Hematopoietic multipotent progenitor cell treated with erythropoietin and hydrocortisone succinate and interleukin-3 and kit ligand, for 8 days (in vitro differentiated cells): ENCODE data around the gene C4orf50.
"Not testable (repeated sequence)": the region's sequence is repeated elsewhere in the genome, so short reads cannot be mapped to it uniquely, and the experiment has no call there.

Experiments used
- DNase-seq: peaks from one replicate; pipeline ENCODE4 v3.0.0-alpha.2; 2015

Gene C4orf50

GRCh38 chr4:5887011-5887360 lies 131.2 kb downstream of the C4orf50 start:
- DNase-seq = no peak

GRCh38 chr4:5885733-5886132 lies 132.5 kb downstream of the C4orf50 start:
- no peak for DNase-seq

GRCh38 chr4:5884796-5885195 lies 133.4 kb downstream of the C4orf50 start:
- DNase-seq = no peak

- DNase-seq = no peak
Measured at GRCh38 chr4:5883916-5884315, 134.3 kb downstream of the C4orf50 start.

GRCh38 chr4:5882947-5883346 lies 135.3 kb downstream of the C4orf50 start:
- no peak for DNase-seq

- DNase-seq = no peak
Measured at GRCh38 chr4:5881340-5881739, 136.9 kb downstream of the C4orf50 start.

- DNase-seq = no peak
Measured at GRCh38 chr4:5878359-5878758, 139.9 kb downstream of the C4orf50 start.

GRCh38 chr4:5877392-5877791 lies 140.8 kb downstream of the C4orf50 start:
- DNase-seq = no peak

- DNase-seq = no peak
Measured at GRCh38 chr4:5874811-5875449, 143.3 kb downstream of the C4orf50 start.

- DNase-seq = no peak
Measured at GRCh38 chr4:5870701-5871100, 147.5 kb downstream of the C4orf50 start.

- no peak for DNase-seq
Measured at GRCh38 chr4:5869966-5870619, 148.1 kb downstream of the C4orf50 start.

GRCh38 chr4:5867866-5868265 lies 150.4 kb downstream of the C4orf50 start:
- no peak for DNase-seq

- no peak for DNase-seq
Measured at GRCh38 chr4:5866841-5867813, 151.1 kb downstream of the C4orf50 start.

GRCh38 chr4:5865896-5866599 lies 152.2 kb downstream of the C4orf50 start:
- no peak for DNase-seq

- DNase-seq = peak; percentile 28
Measured at GRCh38 chr4:5863461-5864113, 154.6 kb downstream of the C4orf50 start.

GRCh38 chr4:5858020-5858769 lies 160.0 kb downstream of the C4orf50 start:
- no peak for DNase-seq

GRCh38 chr4:5857199-5857598 lies 161.0 kb downstream of the C4orf50 start:
- no peak for DNase-seq

- not testable (repeated sequence) for DNase-seq
Measured at GRCh38 chr4:5856362-5856761, 161.9 kb downstream of the C4orf50 start.

- no peak for DNase-seq
Measured at GRCh38 chr4:5854929-5855328, 163.3 kb downstream of the C4orf50 start.

GRCh38 chr4:5852523-5853202 lies 165.6 kb downstream of the C4orf50 start:
- DNase-seq = no peak

GRCh38 chr4:5851637-5852301 lies 166.5 kb downstream of the C4orf50 start:
- DNase-seq = no peak
